Stomach (tissue), 9 donors: ENCODE results near the gene CFAP77. TPM values are rescaled to one million over a fixed set of nuclear protein-coding genes. Genes with fewer than 3 reads are reported as not detected.

Experiments used
- DNase-seq, 2 donors: peaks; one replicate each; pipeline versions ENCODE4 v3.0.0 to v3.0.0-alpha.2; 2013 to 2019
- H3K27ac ChIP-seq, 5 donors: fragments of 200-600 bp in 4 of 5; sonication (generic) in 4 of 5; one replicate each; pipeline ENCODE4 v1.5.1; 2013 to 2019; ENCODE audit warnings: mild to moderate bottlenecking in 1 of 5, moderate library complexity in 1 of 5
- H3K27me3 ChIP-seq, 3 donors: fragments of 200-600 bp; sonication (generic); one replicate each; pipeline ENCODE4 v1.5.1; 2017 to 2019; ENCODE audit warnings: mixed run types in 1 of 3
- H3K36me3 ChIP-seq, 4 donors: fragments of 200-600 bp; sonication (generic); 1 replicate in 3 of 4; 2 replicates in 1 of 4; pipeline ENCODE4 v1.5.1; 2016 to 2019
- H3K4me1 ChIP-seq, 4 donors: fragments of 200-600 bp; sonication (generic); one replicate each; pipeline ENCODE4 v1.5.1; 2016 to 2019
- H3K4me3 ChIP-seq, 4 donors: fragments of 200-600 bp; sonication (generic) in 3 of 4; one replicate each; pipeline ENCODE4 v1.5.1; 2016 to 2019; ENCODE audit warnings: mild to moderate bottlenecking in 1 of 4
- H3K9me3 ChIP-seq, 4 donors: fragments of 200-600 bp; sonication (generic); one replicate each; pipeline ENCODE4 v1.5.1; 2016 to 2019
- EP300 ChIP-seq: sonication (generic); formaldehyde crosslinking; IDR thresholded peaks from one replicate; pipeline ENCODE4 v1.6.1; 2017; ENCODE audit warnings: antibody characterized with exemption
- POLR2A ChIP-seq, 4 donors: fragments of 450-650 bp; IDR thresholded peaks; one replicate each; pipeline ENCODE4 v1.6.1; 2016; ENCODE audit warnings: antibody characterized with exemption in 4 of 4, control low read depth in 2 of 4, mild to moderate bottlenecking in 1 of 4, moderate library complexity in 1 of 4
- POLR2AphosphoS5 ChIP-seq, 3 donors: sonication (generic); formaldehyde crosslinking; IDR thresholded peaks; one replicate each; pipeline ENCODE4 v1.6.1; 2016; ENCODE audit warnings: antibody characterized with exemption in 3 of 3
- WGBS, 5 donors: extraction: QIAGEN DNeasy Blood & Tissue Kit in 3 of 5; methylation state at CpG; one replicate each; pipeline versions ENCODE4 v1.1.5 to v1.1.7; 2013 to 2018; 5-methylcytosine and 5-hydroxymethylcytosine counted together
- intact Hi-C: fragments of 100-400 bp; cut with DNase I; formaldehyde crosslinking; loops from one replicate; pipeline ENCODE4 v1.15.1; 2023; ENCODE audit warnings: low total_unique reads
- polyA plus RNA-seq, 3 donors: library from polyadenylated mRNA; stranded (reverse); fragments of 200-250 nt; gene quantifications; one replicate each; pipeline ENCODE4 v1.2.3, GENCODE V29; 2013
- total RNA-seq, 5 donors: library from RNA; depleted of rRNA; stranded (reverse); fragments of >200 nt; gene quantifications; one replicate each; pipeline versions ENCODE4 v1.1.0 to v1.2.3, GENCODE V29; 2014 to 2016
- TF ChIP-seq, protein P1 (sequence below), 7 experiments: fragments of 450-650 bp in 4 of 7; fragments of 200-600 bp in 3 of 7; sonication (generic) in 3 of 7; IDR thresholded peaks; one replicate each; pipeline ENCODE4 v1.5.1; 2016 to 2019; ENCODE audit warnings: antibody characterized with exemption in 7 of 7, control low read depth in 2 of 7, mild to moderate bottlenecking in 1 of 7
- donor health status: healthy with polysubstance abuse.
- donor health status: Bipolar disorder and iron deficiency.
- donor health status: healthy.

Gene CFAP77
- total and polyA plus RNA-seq, 8 donors, result not detected

GRCh38 chr9:132447902-132448301 lies 37.9 kb downstream of the CFAP77 start:
- WGBS, 5 donors, result 83 to 88% (median 85%) methylated on average over 4 of the region's 4 CpGs
- H3K36me3 ChIP-seq, result no peaks in the 10 kb centered on the region
- no peak for DNase-seq
- no peak overlapping the region for H3K27ac ChIP-seq
- H3K4me3 ChIP-seq, result no peak overlapping the region
- no peaks in the 10 kb centered on the region for H3K4me1 ChIP-seq
- intact Hi-C loops, result no loop called here
- peaks cover 0 to 57% (median 13%) of the 10 kb centered on the region in 3 donors for H3K27me3 ChIP-seq
- TF ChIP-seq POLR2AphosphoS5 (IDR thresholded peaks at IDR 0.05) (no peak), EP300 (no peak), POLR2A (IDR thresholded peaks at IDR 0.05) (no peak)
- TF ChIP-seq, protein P1, sequence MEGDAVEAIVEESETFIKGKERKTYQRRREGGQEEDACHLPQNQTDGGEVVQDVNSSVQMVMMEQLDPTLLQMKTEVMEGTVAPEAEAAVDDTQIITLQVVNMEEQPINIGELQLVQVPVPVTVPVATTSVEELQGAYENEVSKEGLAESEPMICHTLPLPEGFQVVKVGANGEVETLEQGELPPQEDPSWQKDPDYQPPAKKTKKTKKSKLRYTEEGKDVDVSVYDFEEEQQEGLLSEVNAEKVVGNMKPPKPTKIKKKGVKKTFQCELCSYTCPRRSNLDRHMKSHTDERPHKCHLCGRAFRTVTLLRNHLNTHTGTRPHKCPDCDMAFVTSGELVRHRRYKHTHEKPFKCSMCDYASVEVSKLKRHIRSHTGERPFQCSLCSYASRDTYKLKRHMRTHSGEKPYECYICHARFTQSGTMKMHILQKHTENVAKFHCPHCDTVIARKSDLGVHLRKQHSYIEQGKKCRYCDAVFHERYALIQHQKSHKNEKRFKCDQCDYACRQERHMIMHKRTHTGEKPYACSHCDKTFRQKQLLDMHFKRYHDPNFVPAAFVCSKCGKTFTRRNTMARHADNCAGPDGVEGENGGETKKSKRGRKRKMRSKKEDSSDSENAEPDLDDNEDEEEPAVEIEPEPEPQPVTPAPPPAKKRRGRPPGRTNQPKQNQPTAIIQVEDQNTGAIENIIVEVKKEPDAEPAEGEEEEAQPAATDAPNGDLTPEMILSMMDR (IDR thresholded peaks at IDR 0.05), result no peak
- no peaks in the 10 kb centered on the region for H3K9me3 ChIP-seq

GRCh38 chr9:132451276-132451675 lies 41.3 kb downstream of the CFAP77 start:
- DNase-seq, result no peak

GRCh38 chr9:132456241-132456640 lies 46.2 kb downstream of the CFAP77 start:
- 74 to 88% (median 85%) methylated on average over 8 of the region's 8 CpGs for WGBS, 5 donors
- Histone ChIP-seq H3K4me1 (peaks cover 0 to 6% (median 0%) of the 10 kb centered on the region in 4 donors), H3K36me3 (no peaks in the 10 kb centered on the region), H3K27me3 (peaks cover 0 to 61% (median 9%) of the 10 kb centered on the region in 3 donors), H3K27ac (no peak overlapping the region), H3K9me3 (peaks cover 0 to 5% (median 0%) of the 10 kb centered on the region in 4 donors), H3K4me3 (no peak overlapping the region)
- DNase-seq, result no peak
- intact Hi-C loops, result no loop called here
- TF ChIP-seq POLR2A (IDR thresholded peaks at IDR 0.05) (no peak), EP300 (no peak), POLR2AphosphoS5 (IDR thresholded peaks at IDR 0.05) (no peak)
- TF ChIP-seq, protein P1 (IDR thresholded peaks at IDR 0.05), result no peak

More at GRCh38 chr9:132451276-132451675, 41.3 kb downstream of the CFAP77 start:
- 70 to 85% (median 74%) methylated on average over 8 to 10 of the region's 10 CpGs for WGBS, 5 donors
- Histone ChIP-seq H3K27me3 (peaks cover 0 to 39% (median under 1%) of the 10 kb centered on the region in 3 donors), H3K27ac (no peak overlapping the region), H3K4me3 (no peak overlapping the region), H3K9me3 (no peaks in the 10 kb centered on the region), H3K4me1 (no peaks in the 10 kb centered on the region), H3K36me3 (no peaks in the 10 kb centered on the region)
- intact Hi-C loops, result no loop called here
- no peak for TF ChIP-seq POLR2A (IDR thresholded peaks at IDR 0.05)
- TF ChIP-seq, protein P1 (IDR thresholded peaks at IDR 0.05), result no peak
- TF ChIP-seq EP300, result no peak
- no peak for TF ChIP-seq POLR2AphosphoS5 (IDR thresholded peaks at IDR 0.05)

GRCh38 chr9:132457504-132458236 lies 47.7 kb downstream of the CFAP77 start:
- Histone ChIP-seq H3K4me1 (peaks cover 0 to 6% (median 0%) of the 10 kb centered on the region in 4 donors), H3K27me3 (peaks cover 0 to 67% (median 9%) of the 10 kb centered on the region in 3 donors), H3K36me3 (no peaks in the 10 kb centered on the region), H3K27ac (no peak overlapping the region), H3K4me3 (no peak overlapping the region), H3K9me3 (peaks cover 0 to 5% (median 0%) of the 10 kb centered on the region in 4 donors)
- no peak for DNase-seq
- TF ChIP-seq EP300 (no peak), POLR2AphosphoS5 (IDR thresholded peaks at IDR 0.05) (no peak), POLR2A (IDR thresholded peaks at IDR 0.05) (no peak)
- TF ChIP-seq, protein P1 (IDR thresholded peaks at IDR 0.05), result no peak
- 54 to 60% (median 59%) methylated on average over 36 of the region's 36 CpGs for WGBS, 5 donors
- intact Hi-C loops, result no loop called here
